ENCODE measurements around the gene SLC6A12.

SLC6A12 gene

GRCh38 chr12:214003-214741, at the start of gene SLC6A12:
Gene SLC6A12, minus strand, starts transcription at chr12:214157. Its CDS starts 4,171 bp downstream, at chr12:209986.
- H3K4me3 ChIP-seq (ENCODE audit: low read depth, low read length): no peak within 1 kb of the TSS

GRCh38 chr12:263574-263973, 49.6 kb upstream of the SLC6A12 start:
- no peak overlapping the region for H3K4me3 ChIP-seq (ENCODE audit: low read depth, low read length)

GRCh38 chr12:262817-263216, 48.9 kb upstream of the SLC6A12 start, which contains the start of gene SLC6A13:
Gene SLC6A13, minus strand, starts transcription at chr12:262836. Its CDS starts 2,784 bp downstream, at chr12:260052.
- H3K4me3 ChIP-seq (ENCODE audit: low read depth, low read length): no peak within 1 kb of the TSS

- H3K4me3 ChIP-seq (ENCODE audit: low read depth, low read length): no peak overlapping the region
Measured at GRCh38 chr12:262113-262512, 48.2 kb upstream of the SLC6A12 start.

- no peak overlapping the region for H3K4me3 ChIP-seq (ENCODE audit: low read depth, low read length)
Measured at GRCh38 chr12:257521-258321, 43.8 kb upstream of the SLC6A12 start.

GRCh38 chr12:256958-257357, 43.0 kb upstream of the SLC6A12 start:
- H3K4me3 ChIP-seq (ENCODE audit: low read depth, low read length): no peak overlapping the region

- no peak overlapping the region for H3K4me3 ChIP-seq (ENCODE audit: low read depth, low read length)
Measured at GRCh38 chr12:256225-256624, 42.3 kb upstream of the SLC6A12 start.

GRCh38 chr12:254912-255311, 41.0 kb upstream of the SLC6A12 start:
- no peak overlapping the region for H3K4me3 ChIP-seq (ENCODE audit: low read depth, low read length)

- no peak overlapping the region for H3K4me3 ChIP-seq (ENCODE audit: low read depth, low read length)
Measured at GRCh38 chr12:254039-254438, 40.1 kb upstream of the SLC6A12 start.

- no peak overlapping the region for H3K4me3 ChIP-seq (ENCODE audit: low read depth, low read length)
Measured at GRCh38 chr12:253116-253831, 39.3 kb upstream of the SLC6A12 start.

- no peak overlapping the region for H3K4me3 ChIP-seq (ENCODE audit: low read depth, low read length)
Measured at GRCh38 chr12:252636-253035, 38.7 kb upstream of the SLC6A12 start.

GRCh38 chr12:247271-247670, 33.3 kb upstream of the SLC6A12 start:
- H3K4me3 ChIP-seq (ENCODE audit: low read depth, low read length): no peak overlapping the region

GRCh38 chr12:243381-243780, 29.4 kb upstream of the SLC6A12 start:
- H3K4me3 ChIP-seq (ENCODE audit: low read depth, low read length): no peak overlapping the region

GRCh38 chr12:242496-242895, 28.5 kb upstream of the SLC6A12 start:
- H3K4me3 ChIP-seq (ENCODE audit: low read depth, low read length): no peak overlapping the region

- no peak overlapping the region for H3K4me3 ChIP-seq (ENCODE audit: low read depth, low read length)
Measured at GRCh38 chr12:241266-241665, 27.3 kb upstream of the SLC6A12 start.

GRCh38 chr12:240566-240965, 26.6 kb upstream of the SLC6A12 start:
- H3K4me3 ChIP-seq (ENCODE audit: low read depth, low read length): no peak overlapping the region

- no peak overlapping the region for H3K4me3 ChIP-seq (ENCODE audit: low read depth, low read length)
Measured at GRCh38 chr12:238736-239398, 24.9 kb upstream of the SLC6A12 start.

GRCh38 chr12:238116-238515, 24.2 kb upstream of the SLC6A12 start:
- H3K4me3 ChIP-seq (ENCODE audit: low read depth, low read length): no peak overlapping the region

GRCh38 chr12:237026-237815, 23.3 kb upstream of the SLC6A12 start:
- no peak overlapping the region for H3K4me3 ChIP-seq (ENCODE audit: low read depth, low read length)

- H3K4me3 ChIP-seq (ENCODE audit: low read depth, low read length): no peak overlapping the region
Measured at GRCh38 chr12:236445-236844, 22.5 kb upstream of the SLC6A12 start.

All from iPS-11a (cell line).